ENCODE data around the gene PSMD11. TPM values are rescaled to one million over a fixed set of nuclear protein-coding genes. Genes with fewer than 3 reads are reported as not detected.
"Not testable (repeated sequence)": the region's sequence is repeated elsewhere in the genome, so short reads cannot be mapped to it uniquely, and the experiment has no call there.

Gene PSMD11
- total RNA-seq, 2 experiments from 2014 or later, result 161 to 162 TPM

GRCh38 chr17:32445971-32446370, 1.7 kb downstream of the PSMD11 start:
- Mint-ChIP-seq H3K27me3 (no peaks in the 10 kb centered on the region), H3K4me3 (peak overlapping the region; percentile 89), H3K27ac (peak overlapping the region; percentile 91), H3K36me3 (peaks cover 36% of the 10 kb centered on the region), H3K4me1 (ENCODE audit: low read depth) (peaks cover 51% of the 10 kb centered on the region), H3K9me3 (no peaks in the 10 kb centered on the region)
- CTCF ChIA-PET, result interaction anchor here (1.2 to 5.1 kb wide), 3 partner anchors 17 to 41 kb away, joined by 4 to 58 read pairs (median 5); partner anchors contain the start of gene CDK5R1
- DNase-seq, result no peak
- POLR2A ChIA-PET, result interaction anchor here (2.3 kb wide), 1 partner anchor 41 kb away, joined by 19 read pairs; the partner anchor contains the start of gene CDK5R1
- intact Hi-C loops (cut with micrococcal nuclease), result loop anchor here (2.0 to 5.0 kb wide), 3 partner anchors 15 to 431 kb away; partner anchors contain the start of genes CDK5R1 and MYO1D

- POLR2A ChIA-PET, result no interaction called here
- intact Hi-C loops (cut with micrococcal nuclease), result loop anchor here (5.0 kb wide), 1 partner anchor 40 kb away; the partner anchor contains the start of gene CDK5R1
- Mint-ChIP-seq H3K27me3 (no peaks in the 10 kb centered on the region), H3K36me3 (peaks cover 43% of the 10 kb centered on the region), H3K9me3 (no peaks in the 10 kb centered on the region), H3K27ac (peak overlapping the region; percentile 43), H3K4me3 (no peak overlapping the region), H3K4me1 (ENCODE audit: low read depth) (peaks cover 45% of the 10 kb centered on the region)
- CTCF ChIA-PET, result interaction anchor here (0.6 to 5.1 kb wide), 4 partner anchors 15 to 161 kb away, joined by 3 to 58 read pairs (median 17); partner anchors contain the start of gene CDK5R1
- no peak for DNase-seq
Measured at GRCh38 chr17:32446949-32447348, 2.6 kb downstream of the PSMD11 start.

- peaks cover 45% of the 10 kb centered on the region for H3K4me1 Mint-ChIP-seq (ENCODE audit: low read depth)
- ChIA-PET POLR2A (no interaction called here), CTCF (interaction anchor here (3.0 to 5.1 kb wide), 2 partner anchors 12 to 13 kb away, joined by 28 to 30 read pairs; no protein-coding TSS in a partner anchor)
- no peaks in the 10 kb centered on the region for H3K9me3 Mint-ChIP-seq
- no peak overlapping the region for H3K27ac Mint-ChIP-seq
- no peaks in the 10 kb centered on the region for H3K27me3 Mint-ChIP-seq
- no peak overlapping the region for H3K4me3 Mint-ChIP-seq
- peaks cover 66% of the 10 kb centered on the region for H3K36me3 Mint-ChIP-seq
- no peak for DNase-seq
- intact Hi-C loops (cut with micrococcal nuclease), result loop anchor here (5.0 kb wide), 1 partner anchor 37 kb away; the partner anchor contains the start of gene CDK5R1
Measured at GRCh38 chr17:32449963-32450362, 5.7 kb downstream of the PSMD11 start.

- intact Hi-C loops (cut with micrococcal nuclease); DNase-seq; H3K4me3 Mint-ChIP-seq; H3K27me3 Mint-ChIP-seq; H3K9me3 Mint-ChIP-seq; H3K27ac Mint-ChIP-seq; POLR2A ChIA-PET: not testable (repeated sequence)
- CTCF ChIA-PET, result interaction anchor here (0.7 to 5.1 kb wide), 2 partner anchors 12 to 169 kb away, joined by 4 to 28 read pairs; no protein-coding TSS in a partner anchor
- H3K36me3 Mint-ChIP-seq, result peaks cover 66% of the 10 kb centered on the region
- peaks cover 45% of the 10 kb centered on the region for H3K4me1 Mint-ChIP-seq (ENCODE audit: low read depth)
Measured at GRCh38 chr17:32450379-32450778, 6.1 kb downstream of the PSMD11 start.

GRCh38 chr17:32451879-32452278, 7.6 kb downstream of the PSMD11 start:
- ChIA-PET POLR2A (no interaction called here), CTCF (interaction anchor here (5.1 kb wide), 1 partner anchor 11 kb away, joined by 28 read pairs; no protein-coding TSS in a partner anchor)
- H3K27me3 Mint-ChIP-seq, result no peaks in the 10 kb centered on the region
- H3K27ac Mint-ChIP-seq, result no peak overlapping the region
- H3K9me3 Mint-ChIP-seq, result no peaks in the 10 kb centered on the region
- H3K36me3 Mint-ChIP-seq, result peaks cover 59% of the 10 kb centered on the region
- DNase-seq, result no peak
- H3K4me3 Mint-ChIP-seq, result no peak overlapping the region
- intact Hi-C loops (cut with micrococcal nuclease), result no loop called here
- H3K4me1 Mint-ChIP-seq (ENCODE audit: low read depth), result peaks cover 32% of the 10 kb centered on the region

- POLR2A ChIA-PET, result no interaction called here
- peaks cover 59% of the 10 kb centered on the region for H3K36me3 Mint-ChIP-seq
- H3K4me3 Mint-ChIP-seq, result no peak overlapping the region
- no peak overlapping the region for H3K27ac Mint-ChIP-seq
- H3K27me3 Mint-ChIP-seq, result no peaks in the 10 kb centered on the region
- no peaks in the 10 kb centered on the region for H3K9me3 Mint-ChIP-seq
- intact Hi-C loops (cut with micrococcal nuclease), result no loop called here
- DNase-seq, result no peak
- H3K4me1 Mint-ChIP-seq (ENCODE audit: low read depth), result peaks cover 31% of the 10 kb centered on the region
- CTCF ChIA-PET, result interaction anchor here (5.1 kb wide), 1 partner anchor 10 kb away, joined by 28 read pairs; no protein-coding TSS in a partner anchor
Measured at GRCh38 chr17:32452281-32452680, 8.0 kb downstream of the PSMD11 start.

- Mint-ChIP-seq H3K36me3 (peaks cover 65% of the 10 kb centered on the region), H3K4me1 (ENCODE audit: low read depth) (peaks cover 37% of the 10 kb centered on the region), H3K27ac (no peak overlapping the region), H3K4me3 (no peak overlapping the region), H3K27me3 (no peaks in the 10 kb centered on the region), H3K9me3 (no peaks in the 10 kb centered on the region)
- intact Hi-C loops (cut with micrococcal nuclease), result no loop called here
- CTCF ChIA-PET, result interaction anchor here (1.0 to 5.1 kb wide), 3 partner anchors 9 to 15 kb away, joined by 3 to 28 read pairs (median 4); partner anchors contain the start of gene PSMD11
- no peak for DNase-seq
- POLR2A ChIA-PET, result interaction anchor here (0.6 kb wide), 1 partner anchor 82 kb away, joined by 4 read pairs; no protein-coding TSS in a partner anchor
Measured at GRCh38 chr17:32453370-32453769, 9.1 kb downstream of the PSMD11 start.

GRCh38 chr17:32458371-32458770, 14.1 kb downstream of the PSMD11 start:
- Mint-ChIP-seq H3K4me3 (no peak overlapping the region), H3K36me3 (peaks cover 64% of the 10 kb centered on the region), H3K9me3 (no peaks in the 10 kb centered on the region), H3K27ac (peak overlapping the region; percentile 18), H3K27me3 (no peaks in the 10 kb centered on the region), H3K4me1 (ENCODE audit: low read depth) (peaks cover 37% of the 10 kb centered on the region)
- CTCF ChIA-PET, result interaction anchor here (1.1 to 7.6 kb wide), 2 partner anchors 14 to 28 kb away, joined by 3 to 102 read pairs; partner anchors contain the start of genes CDK5R1 and PSMD11
- POLR2A ChIA-PET, result no interaction called here
- intact Hi-C loops (cut with micrococcal nuclease), result no loop called here
- DNase-seq, result no peak

- Mint-ChIP-seq H3K9me3 (no peaks in the 10 kb centered on the region), H3K36me3 (peaks cover 57% of the 10 kb centered on the region), H3K4me1 (ENCODE audit: low read depth) (peaks cover 34% of the 10 kb centered on the region), H3K27me3 (no peaks in the 10 kb centered on the region), H3K4me3 (no peak overlapping the region), H3K27ac (peak overlapping the region; percentile 35)
- ChIA-PET CTCF (interaction anchor here (1.4 to 7.6 kb wide), 2 partner anchors 9 to 27 kb away, joined by 5 to 102 read pairs; partner anchors contain the start of gene CDK5R1), POLR2A (no interaction called here)
- intact Hi-C loops (cut with micrococcal nuclease), result loop anchor here (2.0 kb wide), 1 partner anchor 15 kb away; the partner anchor contains the start of gene PSMD11
- no peak for DNase-seq
Measured at GRCh38 chr17:32460054-32460453, 15.7 kb downstream of the PSMD11 start.

- peak overlapping the region; percentile 72 for H3K27ac Mint-ChIP-seq
- H3K4me3 Mint-ChIP-seq, result no peak overlapping the region
- no peaks in the 10 kb centered on the region for H3K27me3 Mint-ChIP-seq
- DNase-seq, result no peak
- H3K4me1 Mint-ChIP-seq (ENCODE audit: low read depth), result peaks cover 34% of the 10 kb centered on the region
- peaks cover 57% of the 10 kb centered on the region for H3K36me3 Mint-ChIP-seq
- no peaks in the 10 kb centered on the region for H3K9me3 Mint-ChIP-seq
- POLR2A ChIA-PET, result interaction anchor here (0.7 to 1.2 kb wide), 2 partner anchors 62 to 295 kb away, joined by 3 to 5 read pairs; no protein-coding TSS in a partner anchor
- CTCF ChIA-PET, result interaction anchor here (0.8 to 7.6 kb wide), 41 partner anchors 9 to 480 kb away, joined by 3 to 102 read pairs (median 5); partner anchors contain the start of genes CDK5R1, MYO1D and PSMD11
- intact Hi-C loops (cut with micrococcal nuclease), result loop anchor here (1.0 to 2.0 kb wide), 3 partner anchors 17 to 148 kb away; partner anchors contain the start of gene PSMD11
Measured at GRCh38 chr17:32461498-32461852, 17.2 kb downstream of the PSMD11 start.

GRCh38 chr17:32461853-32462617, 17.7 kb downstream of the PSMD11 start:
- H3K9me3 Mint-ChIP-seq, result no peaks in the 10 kb centered on the region
- H3K27ac Mint-ChIP-seq, result peak overlapping the region; percentile 72
- intact Hi-C loops (cut with micrococcal nuclease), result loop anchor here (1.0 to 2.0 kb wide), 6 partner anchors 17 to 293 kb away; partner anchors contain the start of gene PSMD11
- POLR2A ChIA-PET, result interaction anchor here (0.7 to 1.2 kb wide), 2 partner anchors 62 to 295 kb away, joined by 3 to 5 read pairs; no protein-coding TSS in a partner anchor
- CTCF ChIA-PET, result interaction anchor here (0.6 to 7.6 kb wide), 55 partner anchors 9 to 479 kb away, joined by 3 to 102 read pairs (median 5); partner anchors contain the start of genes CDK5R1, MYO1D and PSMD11
- no peak overlapping the region for H3K4me3 Mint-ChIP-seq
- H3K27me3 Mint-ChIP-seq, result no peaks in the 10 kb centered on the region
- H3K4me1 Mint-ChIP-seq (ENCODE audit: low read depth), result peaks cover 32% of the 10 kb centered on the region
- H3K36me3 Mint-ChIP-seq, result peaks cover 55% of the 10 kb centered on the region
- peak; percentile 72 for DNase-seq

Data from activated CD4-positive, alpha-beta memory T cell treated with anti-CD3 and anti-CD28 coated beads for 36 hours (primary cell).